ENCODE measurements around the gene SMARCB1.

The SMARCB1 gene

GRCh38 chr22:23847991-23848864, 61.5 kb downstream of the SMARCB1 start:
- no peak for DNase-seq (ENCODE audit: low spot score)
- in situ Hi-C loops (cut with MboI; ENCODE audit: low sequenced_read_pairs, unreplicated experiment): loop anchor here (10.0 kb wide), 1 partner anchor 303 kb away; no protein-coding TSS in a partner anchor
- TF ChIP-seq, protein P1, sequence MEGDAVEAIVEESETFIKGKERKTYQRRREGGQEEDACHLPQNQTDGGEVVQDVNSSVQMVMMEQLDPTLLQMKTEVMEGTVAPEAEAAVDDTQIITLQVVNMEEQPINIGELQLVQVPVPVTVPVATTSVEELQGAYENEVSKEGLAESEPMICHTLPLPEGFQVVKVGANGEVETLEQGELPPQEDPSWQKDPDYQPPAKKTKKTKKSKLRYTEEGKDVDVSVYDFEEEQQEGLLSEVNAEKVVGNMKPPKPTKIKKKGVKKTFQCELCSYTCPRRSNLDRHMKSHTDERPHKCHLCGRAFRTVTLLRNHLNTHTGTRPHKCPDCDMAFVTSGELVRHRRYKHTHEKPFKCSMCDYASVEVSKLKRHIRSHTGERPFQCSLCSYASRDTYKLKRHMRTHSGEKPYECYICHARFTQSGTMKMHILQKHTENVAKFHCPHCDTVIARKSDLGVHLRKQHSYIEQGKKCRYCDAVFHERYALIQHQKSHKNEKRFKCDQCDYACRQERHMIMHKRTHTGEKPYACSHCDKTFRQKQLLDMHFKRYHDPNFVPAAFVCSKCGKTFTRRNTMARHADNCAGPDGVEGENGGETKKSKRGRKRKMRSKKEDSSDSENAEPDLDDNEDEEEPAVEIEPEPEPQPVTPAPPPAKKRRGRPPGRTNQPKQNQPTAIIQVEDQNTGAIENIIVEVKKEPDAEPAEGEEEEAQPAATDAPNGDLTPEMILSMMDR (IDR thresholded peaks at IDR 0.05; ENCODE audit: borderline replicate concordance, control extremely low read depth, extremely low read depth, insufficient read depth, missing control alignments): no peak

DNA sequence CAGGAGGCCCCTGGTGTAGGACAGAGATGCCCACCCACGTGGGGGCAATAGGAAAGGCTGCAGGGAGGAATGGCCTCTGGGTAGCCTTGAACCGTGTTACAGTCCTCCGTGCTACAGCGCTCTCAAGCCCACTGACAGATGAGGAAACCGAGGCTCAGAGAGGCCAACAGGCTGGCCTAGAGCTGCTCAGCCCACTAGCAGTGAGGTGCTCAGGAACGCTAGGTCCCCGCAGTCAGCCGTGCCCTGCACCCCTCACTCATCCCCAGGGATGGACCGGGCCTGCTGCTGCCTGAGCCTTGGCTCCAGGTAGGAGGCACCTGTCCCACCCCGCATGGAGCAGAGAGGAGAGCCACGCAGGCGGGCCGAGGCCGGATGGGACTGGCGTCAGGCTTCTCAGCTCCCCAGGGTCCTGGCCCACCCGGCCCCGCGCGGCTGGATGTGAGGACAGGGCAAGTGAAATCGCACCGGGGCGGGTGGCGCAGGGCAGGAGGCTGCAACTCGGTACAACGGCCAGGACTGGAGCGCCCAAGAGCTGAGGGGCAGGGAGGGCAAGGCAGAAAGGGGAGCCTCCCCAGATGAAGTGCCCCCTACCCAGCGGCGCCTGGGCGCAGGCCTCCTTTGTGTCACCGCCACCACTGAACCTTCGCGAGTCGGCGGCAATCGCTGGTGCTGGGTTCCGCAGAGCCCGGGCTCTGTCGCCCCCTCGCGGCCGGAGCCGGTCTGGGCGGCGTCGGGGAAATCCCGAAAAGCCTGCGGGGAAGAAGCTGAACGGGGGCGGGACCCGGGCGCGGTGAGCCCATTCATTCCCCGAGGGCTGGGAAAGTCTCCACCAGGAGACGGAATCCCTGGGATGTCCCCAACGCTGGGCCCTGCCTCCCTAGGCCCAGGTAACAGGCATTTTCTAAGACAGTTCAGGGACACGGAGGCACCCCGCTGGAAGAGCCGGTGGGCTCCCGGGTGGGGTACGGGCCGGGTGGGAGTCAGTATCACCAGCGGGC, 62.5 kb downstream of the SMARCB1 start:
- TF ChIP-seq, protein P1 (IDR thresholded peaks at IDR 0.05; ENCODE audit: borderline replicate concordance, control extremely low read depth, extremely low read depth, insufficient read depth, missing control alignments): peak; percentile 96
- in situ Hi-C loops (cut with MboI; ENCODE audit: low sequenced_read_pairs, unreplicated experiment): loop anchor here (10.0 kb wide), 1 partner anchor 305 kb away; no protein-coding TSS in a partner anchor
- peak; percentile 92 for DNase-seq (ENCODE audit: low spot score)

DNA sequence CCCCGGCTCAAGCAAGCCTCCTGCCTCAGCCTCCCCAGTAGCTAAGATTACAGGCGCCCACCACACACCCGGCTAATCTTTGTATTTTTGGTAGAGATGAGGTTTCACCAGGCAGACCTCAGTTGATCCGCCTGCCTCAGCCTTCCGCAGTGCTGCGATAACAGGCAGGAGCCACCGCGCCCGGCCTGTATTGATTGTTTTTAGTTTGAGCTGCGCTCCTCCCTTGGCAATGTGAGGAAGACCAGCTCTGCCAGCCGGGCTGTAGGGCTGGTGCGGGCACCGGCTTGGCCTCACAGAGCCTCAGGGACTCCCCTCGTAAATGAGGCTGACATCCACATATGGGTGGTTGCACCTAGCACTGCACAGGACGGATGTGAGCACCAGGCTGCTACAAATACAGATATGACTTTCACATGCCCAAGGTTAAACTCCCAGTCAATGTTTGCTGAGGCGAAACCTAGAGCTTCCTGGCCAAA, 63.4 kb downstream of the SMARCB1 start:
- TF ChIP-seq, protein P1 (IDR thresholded peaks at IDR 0.05; ENCODE audit: borderline replicate concordance, control extremely low read depth, extremely low read depth, insufficient read depth, missing control alignments): no peak
- DNase-seq (ENCODE audit: low spot score): no peak
- in situ Hi-C loops (cut with MboI; ENCODE audit: low sequenced_read_pairs, unreplicated experiment): no loop called here

DNA sequence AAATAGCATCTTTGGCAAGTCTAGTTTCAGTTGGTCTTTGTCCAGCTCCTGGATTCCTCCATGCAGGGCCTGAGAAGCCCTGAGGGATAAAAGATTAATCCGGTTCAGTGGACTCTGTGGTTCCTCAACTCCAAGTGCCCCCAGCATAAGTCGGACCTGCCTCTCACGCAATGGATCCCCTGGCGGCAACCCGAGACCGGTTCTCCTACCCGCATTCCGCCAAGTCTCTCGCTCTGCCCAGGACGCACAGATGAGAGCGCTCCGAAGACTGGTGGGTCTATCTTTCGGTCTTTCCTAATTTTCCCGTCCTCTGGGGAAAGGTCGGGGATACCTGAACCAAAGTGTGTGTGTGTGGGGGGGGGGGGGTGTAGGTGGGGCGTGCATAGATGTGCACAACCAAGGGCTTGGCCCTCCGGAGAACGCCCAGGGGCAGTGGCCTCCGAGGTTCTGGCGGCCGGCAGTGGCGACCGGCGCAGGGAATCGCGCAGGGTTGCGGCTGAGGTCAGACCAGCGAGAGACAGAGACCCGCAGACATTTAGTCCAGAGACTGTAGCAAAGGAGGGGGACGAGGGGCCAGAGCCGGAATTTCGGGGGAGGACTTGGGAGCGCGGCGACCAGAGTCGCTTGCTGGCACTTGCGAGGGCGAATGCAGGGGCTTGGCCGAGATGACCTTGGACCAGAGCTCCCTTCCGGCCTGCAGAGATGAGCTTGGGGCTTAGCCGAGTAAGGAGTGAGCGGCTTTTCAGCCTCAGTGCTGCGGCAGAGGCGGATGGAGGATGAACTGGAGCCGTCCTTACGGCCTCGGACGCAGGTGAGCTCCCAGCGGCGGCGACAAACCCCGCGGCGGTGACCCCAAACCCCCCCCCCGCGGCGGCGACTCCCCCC, 70.2 kb downstream of the SMARCB1 start:
- no peak for DNase-seq (ENCODE audit: low spot score)
- TF ChIP-seq, protein P1 (IDR thresholded peaks at IDR 0.05; ENCODE audit: borderline replicate concordance, control extremely low read depth, extremely low read depth, insufficient read depth, missing control alignments): no peak
- in situ Hi-C loops (cut with MboI; ENCODE audit: low sequenced_read_pairs, unreplicated experiment): no loop called here

DNA sequence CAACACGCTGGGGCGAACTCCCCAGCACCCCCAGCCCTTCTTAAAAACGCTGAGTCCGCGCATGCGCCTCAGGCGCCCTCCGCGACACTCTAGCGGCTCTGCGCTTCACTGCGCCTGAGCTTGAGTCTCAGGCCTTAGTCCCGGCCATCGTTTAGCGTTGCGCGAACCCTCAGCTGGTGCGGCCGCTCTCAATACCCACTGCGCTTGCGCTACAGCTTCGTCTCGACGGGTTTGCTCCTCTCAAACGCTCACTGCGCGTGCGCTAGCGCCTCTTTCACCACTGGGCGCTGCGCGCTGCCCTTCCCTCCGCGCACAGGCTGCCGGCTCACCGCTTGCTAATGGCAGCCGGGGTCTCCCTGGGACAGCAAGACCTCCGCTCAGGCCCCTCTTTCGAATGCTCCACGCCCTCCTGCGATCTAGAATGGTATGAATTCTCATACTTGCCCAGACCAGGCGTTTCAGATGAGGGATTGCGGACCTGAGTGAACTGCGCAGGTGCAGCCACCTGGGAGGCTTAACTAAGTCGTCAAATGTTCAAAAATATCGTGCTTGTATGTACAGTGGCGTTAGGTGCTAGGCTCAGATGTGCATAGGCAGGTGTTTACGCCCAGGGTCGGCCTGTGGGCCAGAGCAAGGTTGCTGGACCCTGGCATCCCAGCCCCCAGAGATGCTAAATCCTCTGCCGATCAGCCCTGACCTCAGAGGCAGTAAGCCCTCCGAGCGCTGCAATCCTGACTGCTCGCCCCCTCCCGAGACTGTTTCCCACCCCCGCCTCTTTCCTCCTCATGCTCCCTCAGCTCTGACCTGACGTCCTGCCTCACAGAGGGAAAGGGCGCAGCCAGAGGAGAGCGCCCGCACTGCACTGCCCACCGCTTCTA, 71.1 kb downstream of the SMARCB1 start, which contains the start of gene SLC2A11:
TSS of gene SLC2A11 (plus strand) at position 270 of the 878 bp plus-strand sequence. CDS start at position 395, 125 bp downstream.
- peak; percentile 98 for DNase-seq (ENCODE audit: low spot score)
- in situ Hi-C loops (cut with MboI; ENCODE audit: low sequenced_read_pairs, unreplicated experiment): no loop called here
- TF ChIP-seq, protein P1 (IDR thresholded peaks at IDR 0.05; ENCODE audit: borderline replicate concordance, control extremely low read depth, extremely low read depth, insufficient read depth, missing control alignments): peak; percentile 26
